Measurements from ENCODE around the gene MTG1. TPM values are rescaled to one million over a fixed set of nuclear protein-coding genes. Genes with fewer than 3 reads are reported as not detected.

MTG1 gene
- total and polyA plus RNA-seq, 10 of the 15 experiments (the other 5 are each of a cell fraction or from before 2014, with no cell fraction given) = 6.2 to 104 (median 62.5) TPM

DNA sequence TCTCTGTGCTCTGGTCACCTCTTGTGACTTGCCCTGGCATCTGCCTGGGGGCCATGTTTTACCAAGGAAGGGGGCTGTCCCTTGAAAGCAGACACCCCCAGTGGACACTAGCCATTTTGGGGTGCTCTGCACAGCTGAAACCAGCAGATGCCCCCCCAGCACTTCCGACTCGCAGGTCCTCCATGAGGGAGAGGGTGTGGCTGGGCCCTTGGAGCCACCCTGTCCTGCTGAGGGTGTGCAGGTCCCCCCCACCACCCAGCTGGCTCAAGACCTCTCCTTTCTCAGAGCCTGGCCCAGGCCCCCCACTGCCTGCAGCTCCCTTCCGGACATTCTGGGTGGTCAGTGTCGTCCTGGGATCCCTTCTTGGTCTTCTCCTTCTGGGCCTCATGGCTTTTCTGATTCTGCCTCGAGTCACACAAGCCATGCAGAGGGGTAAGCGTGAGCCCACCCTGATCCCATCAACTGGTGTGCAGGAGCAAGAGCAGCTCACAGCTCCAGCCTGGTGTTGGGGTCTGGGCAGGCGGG lies 72.1 kb downstream of the MTG1 start (continued):
- TF ChIP-seq, protein P1, sequence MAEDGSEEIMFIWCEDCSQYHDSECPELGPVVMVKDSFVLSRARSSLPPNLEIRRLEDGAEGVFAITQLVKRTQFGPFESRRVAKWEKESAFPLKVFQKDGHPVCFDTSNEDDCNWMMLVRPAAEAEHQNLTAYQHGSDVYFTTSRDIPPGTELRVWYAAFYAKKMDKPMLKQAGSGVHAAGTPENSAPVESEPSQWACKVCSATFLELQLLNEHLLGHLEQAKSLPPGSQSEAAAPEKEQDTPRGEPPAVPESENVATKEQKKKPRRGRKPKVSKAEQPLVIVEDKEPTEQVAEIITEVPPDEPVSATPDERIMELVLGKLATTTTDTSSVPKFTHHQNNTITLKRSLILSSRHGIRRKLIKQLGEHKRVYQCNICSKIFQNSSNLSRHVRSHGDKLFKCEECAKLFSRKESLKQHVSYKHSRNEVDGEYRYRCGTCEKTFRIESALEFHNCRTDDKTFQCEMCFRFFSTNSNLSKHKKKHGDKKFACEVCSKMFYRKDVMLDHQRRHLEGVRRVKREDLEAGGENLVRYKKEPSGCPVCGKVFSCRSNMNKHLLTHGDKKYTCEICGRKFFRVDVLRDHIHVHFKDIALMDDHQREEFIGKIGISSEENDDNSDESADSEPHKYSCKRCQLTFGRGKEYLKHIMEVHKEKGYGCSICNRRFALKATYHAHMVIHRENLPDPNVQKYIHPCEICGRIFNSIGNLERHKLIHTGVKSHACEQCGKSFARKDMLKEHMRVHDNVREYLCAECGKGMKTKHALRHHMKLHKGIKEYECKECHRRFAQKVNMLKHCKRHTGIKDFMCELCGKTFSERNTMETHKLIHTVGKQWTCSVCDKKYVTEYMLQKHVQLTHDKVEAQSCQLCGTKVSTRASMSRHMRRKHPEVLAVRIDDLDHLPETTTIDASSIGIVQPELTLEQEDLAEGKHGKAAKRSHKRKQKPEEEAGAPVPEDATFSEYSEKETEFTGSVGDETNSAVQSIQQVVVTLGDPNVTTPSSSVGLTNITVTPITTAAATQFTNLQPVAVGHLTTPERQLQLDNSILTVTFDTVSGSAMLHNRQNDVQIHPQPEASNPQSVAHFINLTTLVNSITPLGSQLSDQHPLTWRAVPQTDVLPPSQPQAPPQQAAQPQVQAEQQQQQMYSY (CRISPR knock-in tag; IDR thresholded peaks at IDR 0.05) = no peak
- TF ChIP-seq SMAD5 (IDR thresholded peaks at IDR 0.05; ENCODE audit: low read depth) (no peak), RAD51 (IDR thresholded peaks at IDR 0.05) (no peak), YBX1 (IDR thresholded peaks at IDR 0.05) (no peak), NR2F1 (conservative IDR thresholded peaks at IDR 0.05) (no peak), FOS (IDR thresholded peaks at IDR 0.05; ENCODE audit: borderline replicate concordance, extremely low read depth, insufficient read length) (no peak), MXI1 (IDR thresholded peaks at IDR 0.05; ENCODE audit: low read depth, low read length) (no peak)
- TF ChIP-seq, protein P2, sequence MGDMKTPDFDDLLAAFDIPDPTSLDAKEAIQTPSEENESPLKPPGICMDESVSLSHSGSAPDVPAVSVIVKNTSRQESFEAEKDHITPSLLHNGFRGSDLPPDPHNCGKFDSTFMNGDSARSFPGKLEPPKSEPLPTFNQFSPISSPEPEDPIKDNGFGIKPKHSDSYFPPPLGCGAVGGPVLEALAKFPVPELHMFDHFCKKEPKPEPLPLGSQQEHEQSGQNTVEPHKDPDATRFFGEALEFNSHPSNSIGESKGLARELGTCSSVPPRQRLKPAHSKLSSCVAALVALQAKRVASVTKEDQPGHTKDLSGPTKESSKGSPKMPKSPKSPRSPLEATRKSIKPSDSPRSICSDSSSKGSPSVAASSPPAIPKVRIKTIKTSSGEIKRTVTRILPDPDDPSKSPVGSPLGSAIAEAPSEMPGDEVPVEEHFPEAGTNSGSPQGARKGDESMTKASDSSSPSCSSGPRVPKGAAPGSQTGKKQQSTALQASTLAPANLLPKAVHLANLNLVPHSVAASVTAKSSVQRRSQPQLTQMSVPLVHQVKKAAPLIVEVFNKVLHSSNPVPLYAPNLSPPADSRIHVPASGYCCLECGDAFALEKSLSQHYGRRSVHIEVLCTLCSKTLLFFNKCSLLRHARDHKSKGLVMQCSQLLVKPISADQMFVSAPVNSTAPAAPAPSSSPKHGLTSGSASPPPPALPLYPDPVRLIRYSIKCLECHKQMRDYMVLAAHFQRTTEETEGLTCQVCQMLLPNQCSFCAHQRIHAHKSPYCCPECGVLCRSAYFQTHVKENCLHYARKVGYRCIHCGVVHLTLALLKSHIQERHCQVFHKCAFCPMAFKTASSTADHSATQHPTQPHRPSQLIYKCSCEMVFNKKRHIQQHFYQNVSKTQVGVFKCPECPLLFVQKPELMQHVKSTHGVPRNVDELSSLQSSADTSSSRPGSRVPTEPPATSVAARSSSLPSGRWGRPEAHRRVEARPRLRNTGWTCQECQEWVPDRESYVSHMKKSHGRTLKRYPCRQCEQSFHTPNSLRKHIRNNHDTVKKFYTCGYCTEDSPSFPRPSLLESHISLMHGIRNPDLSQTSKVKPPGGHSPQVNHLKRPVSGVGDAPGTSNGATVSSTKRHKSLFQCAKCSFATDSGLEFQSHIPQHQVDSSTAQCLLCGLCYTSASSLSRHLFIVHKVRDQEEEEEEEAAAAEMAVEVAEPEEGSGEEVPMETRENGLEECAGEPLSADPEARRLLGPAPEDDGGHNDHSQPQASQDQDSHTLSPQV (IDR thresholded peaks at IDR 0.05) = no peak
